Endodermal cell (in vitro differentiated cells): ENCODE data around the gene NUMBL. TPM values are rescaled to one million over a fixed set of nuclear protein-coding genes. Genes with fewer than 3 reads are reported as not detected.

Experiments used
- DNase-seq: peaks from one replicate; pipeline ENCODE4 v3.0.0-alpha.2; 2017
- H3K27ac ChIP-seq: 2 replicates; pipeline ENCODE4 v1.5.1; 2013; ENCODE audit warnings: mild to moderate bottlenecking, low read depth, low read length, moderate library complexity
- H3K27me3 ChIP-seq: 2 replicates; pipeline ENCODE4 v1.6.1; 2013; ENCODE audit warnings: mild to moderate bottlenecking, low read length, moderate library complexity; ENCODE audit not compliant: insufficient read depth, control insufficient read depth, poor library complexity, severe bottlenecking
- H3K36me3 ChIP-seq: 2 replicates; pipeline ENCODE4 v1.7.0; 2013; ENCODE audit warnings: mild to moderate bottlenecking, low read length, moderate library complexity; ENCODE audit not compliant: control insufficient read depth, insufficient read depth
- H3K4me1 ChIP-seq: one replicate; pipeline ENCODE4 v1.7.0; 2013; ENCODE audit warnings: low read length; ENCODE audit not compliant: control insufficient read depth, insufficient read depth
- H3K4me3 ChIP-seq: 2 replicates; pipeline ENCODE4 v1.5.1; 2013; ENCODE audit warnings: mild to moderate bottlenecking, low read length, moderate library complexity
- H3K9ac ChIP-seq: 2 replicates; pipeline ENCODE4 v1.6.1; 2013; ENCODE audit warnings: mild to moderate bottlenecking, low read length, moderate library complexity; ENCODE audit not compliant: poor library complexity, severe bottlenecking; ENCODE audit errors: extremely low read depth
- H3K9me3 ChIP-seq: 2 replicates; pipeline ENCODE4 v1.6.1; 2013; ENCODE audit warnings: mild to moderate bottlenecking, low read length, moderate library complexity; ENCODE audit not compliant: control insufficient read depth
- H3K27ac Mint-ChIP-seq: 2 replicates; pipeline ENCODE4 v1.8.0; 2020; ENCODE audit warnings: mixed read lengths
- H3K27me3 Mint-ChIP-seq: 2 replicates; pipeline ENCODE4 v1.8.0; 2021; ENCODE audit warnings: mild to moderate bottlenecking, mixed read lengths; ENCODE audit not compliant: insufficient read depth
- H3K36me3 Mint-ChIP-seq: 2 replicates; pipeline ENCODE4 v1.8.0; 2020; ENCODE audit warnings: low read depth, mixed read lengths
- H3K4me1 Mint-ChIP-seq: 2 replicates; pipeline ENCODE4 v1.8.0; 2020; ENCODE audit warnings: mixed read lengths
- H3K4me3 Mint-ChIP-seq: 2 replicates; pipeline ENCODE4 v1.8.0; 2020; ENCODE audit warnings: mild to moderate bottlenecking, moderate library complexity, mixed read lengths
- H3K9me3 Mint-ChIP-seq: 2 replicates; pipeline ENCODE4 v1.8.0; 2020; ENCODE audit warnings: mild to moderate bottlenecking, mixed read lengths
- WGBS, 2 experiments: methylation state at CpG; one replicate each; pipeline versions ENCODE4 v1.1.5 to v1.1.7; 2013; ENCODE audit warnings: missing lambda C conversion rate in 2 of 2, mixed read lengths in 1 of 2; ENCODE audit not compliant: insufficient coverage in 1 of 2, insufficient read length in 1 of 2; 5-methylcytosine and 5-hydroxymethylcytosine counted together
- total RNA-seq, 2 donors: library from RNA; stranded (reverse); fragmentation: NEBNext Ultra II Directional in 1 of 2; extraction: Animal tissue kit (Norgen Biotek cat#: 25700) in 1 of 2; gene quantifications; 2 replicates in 1 of 2; 3 replicates in 1 of 2; pipeline ENCODE4 v1.2.1, GENCODE V29; 2021
- TF ChIP-seq, protein P1 (sequence below): fragments of 200-600 bp; sonication (generic); conservative IDR thresholded peaks from 2 replicates; pipeline ENCODE4 v1.5.0; 2021; ENCODE audit warnings: antibody characterized with exemption, mild to moderate bottlenecking

Gene NUMBL
- total RNA-seq, 2 donors from 2014 or later = 32.7 to 46.9 TPM

DNA sequence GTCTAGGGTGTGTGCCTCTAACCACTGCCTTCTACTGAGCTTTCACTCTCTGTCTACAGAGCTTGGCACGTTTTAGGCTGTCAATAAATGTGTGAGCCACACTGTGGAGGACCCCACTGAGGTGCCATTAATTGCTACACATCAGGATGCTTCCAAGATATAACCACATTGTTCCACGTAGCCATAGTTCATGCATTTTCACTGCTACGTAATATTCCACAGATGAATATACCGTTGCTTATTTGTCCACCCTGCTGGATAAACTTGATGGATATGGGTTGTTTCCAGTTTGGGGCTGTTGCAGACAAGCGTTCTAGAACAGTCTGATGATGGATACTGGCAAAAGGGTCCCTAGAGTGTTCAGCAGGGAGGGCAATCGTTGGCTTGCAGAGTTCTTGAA, 11.3 kb upstream of the NUMBL start:
- TF ChIP-seq, protein P1, sequence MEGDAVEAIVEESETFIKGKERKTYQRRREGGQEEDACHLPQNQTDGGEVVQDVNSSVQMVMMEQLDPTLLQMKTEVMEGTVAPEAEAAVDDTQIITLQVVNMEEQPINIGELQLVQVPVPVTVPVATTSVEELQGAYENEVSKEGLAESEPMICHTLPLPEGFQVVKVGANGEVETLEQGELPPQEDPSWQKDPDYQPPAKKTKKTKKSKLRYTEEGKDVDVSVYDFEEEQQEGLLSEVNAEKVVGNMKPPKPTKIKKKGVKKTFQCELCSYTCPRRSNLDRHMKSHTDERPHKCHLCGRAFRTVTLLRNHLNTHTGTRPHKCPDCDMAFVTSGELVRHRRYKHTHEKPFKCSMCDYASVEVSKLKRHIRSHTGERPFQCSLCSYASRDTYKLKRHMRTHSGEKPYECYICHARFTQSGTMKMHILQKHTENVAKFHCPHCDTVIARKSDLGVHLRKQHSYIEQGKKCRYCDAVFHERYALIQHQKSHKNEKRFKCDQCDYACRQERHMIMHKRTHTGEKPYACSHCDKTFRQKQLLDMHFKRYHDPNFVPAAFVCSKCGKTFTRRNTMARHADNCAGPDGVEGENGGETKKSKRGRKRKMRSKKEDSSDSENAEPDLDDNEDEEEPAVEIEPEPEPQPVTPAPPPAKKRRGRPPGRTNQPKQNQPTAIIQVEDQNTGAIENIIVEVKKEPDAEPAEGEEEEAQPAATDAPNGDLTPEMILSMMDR = no peak
- Histone ChIP-seq H3K9me3 (no peaks in the 10 kb centered on the region), H3K4me3 (no peak overlapping the region), H3K36me3 (peaks cover 41% of the 10 kb centered on the region), H3K27me3 (no peaks in the 10 kb centered on the region), H3K9ac (no peak overlapping the region), H3K4me1 (no peaks in the 10 kb centered on the region), H3K27ac (no peak overlapping the region)
- DNase-seq = no peak
- 92 to 95% methylated on average over 6 of the region's 6 CpGs for WGBS, 2 experiments
- H3K27ac Mint-ChIP-seq = no peak overlapping the region
- no peak overlapping the region for H3K4me3 Mint-ChIP-seq
- H3K27me3 Mint-ChIP-seq = no peaks in the 10 kb centered on the region
- peaks cover 69% of the 10 kb centered on the region for H3K36me3 Mint-ChIP-seq
- H3K4me1 Mint-ChIP-seq = peaks cover 1% of the 10 kb centered on the region
- no peaks in the 10 kb centered on the region for H3K9me3 Mint-ChIP-seq

DNA sequence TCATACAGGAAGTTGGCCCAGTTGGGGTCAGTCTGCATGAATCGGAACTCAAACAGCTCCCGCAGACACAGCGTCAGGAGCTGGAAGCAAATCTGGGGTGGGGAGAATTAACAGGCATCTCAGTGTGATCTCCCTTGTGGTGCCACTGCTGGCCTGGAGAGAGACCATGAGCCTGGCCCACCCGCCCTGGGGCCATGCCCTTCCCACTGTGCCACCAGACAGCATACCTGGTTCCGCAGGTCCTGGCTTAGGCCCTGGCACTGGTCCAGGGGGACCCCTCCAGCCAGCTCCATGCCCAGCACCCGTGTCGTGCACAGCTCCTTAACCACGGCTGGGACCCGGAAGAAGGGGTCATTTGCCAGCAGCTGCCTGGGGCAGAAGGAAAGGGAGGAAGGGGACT, 9.6 kb upstream of the NUMBL start:
- TF ChIP-seq, protein P1 = no peak
- Mint-ChIP-seq H3K36me3 (peaks cover 65% of the 10 kb centered on the region), H3K27ac (no peak overlapping the region), H3K27me3 (no peaks in the 10 kb centered on the region), H3K4me1 (peaks cover 1% of the 10 kb centered on the region), H3K9me3 (no peaks in the 10 kb centered on the region), H3K4me3 (no peak overlapping the region)
- Histone ChIP-seq H3K4me3 (no peak overlapping the region), H3K9me3 (no peaks in the 10 kb centered on the region), H3K9ac (no peak overlapping the region), H3K4me1 (no peaks in the 10 kb centered on the region), H3K27me3 (no peaks in the 10 kb centered on the region), H3K27ac (no peak overlapping the region), H3K36me3 (peaks cover 44% of the 10 kb centered on the region)
- WGBS, 2 experiments = 93 to 96% methylated on average over 4 to 9 of the region's 9 CpGs
- no peak for DNase-seq

DNA sequence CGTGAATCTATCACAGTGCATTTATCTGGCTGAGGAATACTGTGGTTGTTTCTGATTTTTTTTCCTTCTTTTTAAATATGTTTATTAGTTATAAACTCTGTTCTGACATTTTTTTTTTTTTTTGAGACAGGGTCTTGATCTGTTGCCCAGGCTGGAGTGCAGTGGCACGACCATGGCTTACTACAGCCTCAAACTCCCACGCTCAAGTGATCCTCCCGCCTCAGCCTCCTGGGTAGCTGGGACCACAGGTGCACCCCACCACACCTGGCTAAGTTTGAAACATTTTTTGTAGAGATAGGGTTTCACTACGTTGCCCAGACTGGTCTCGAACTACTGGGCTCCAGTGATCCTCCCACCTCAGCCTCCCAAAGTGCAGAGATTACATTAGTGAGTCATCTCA, 6.6 kb upstream of the NUMBL start:
- H3K36me3 ChIP-seq = peaks cover 32% of the 10 kb centered on the region
- no peak for DNase-seq
- no peaks in the 10 kb centered on the region for H3K4me1 ChIP-seq
- H3K4me1 Mint-ChIP-seq = no peaks in the 10 kb centered on the region
- H3K27me3 Mint-ChIP-seq = no peaks in the 10 kb centered on the region
- no peak overlapping the region for H3K4me3 Mint-ChIP-seq
- H3K4me3 ChIP-seq = no peak overlapping the region
- peaks cover 56% of the 10 kb centered on the region for H3K36me3 Mint-ChIP-seq
- no peak overlapping the region for H3K27ac Mint-ChIP-seq
- no peaks in the 10 kb centered on the region for H3K9me3 ChIP-seq
- no peaks in the 10 kb centered on the region for H3K27me3 ChIP-seq
- TF ChIP-seq, protein P1 = no peak
- no peak overlapping the region for H3K9ac ChIP-seq
- 95 to 100% methylated on average over 2 to 6 of the region's 6 CpGs for WGBS, 2 experiments
- H3K27ac ChIP-seq = no peak overlapping the region
- no peaks in the 10 kb centered on the region for H3K9me3 Mint-ChIP-seq
